PC-3 (cell line): ENCODE data around the gene CREBRF. TPM values are rescaled to one million over a fixed set of nuclear protein-coding genes. Genes with fewer than 3 reads are reported as not detected.
"Not testable (repeated sequence)": the region's sequence is repeated elsewhere in the genome, so short reads cannot be mapped to it uniquely, and the experiment has no call there.

Experiments used
- ATAC-seq: fragments of 200-7000 bp; cut with Tn5 transposase; 2 replicates; pipeline ENCODE4 v1.9.1; 2020; ENCODE audit warnings: mild to moderate bottlenecking, moderate library complexity
- BruUV-seq: library from RNA; stranded (reverse); fragments of 400-500 nt; replicated peaks from 2 replicates; lab custom pipeline; 2021; lab: Mats Ljungman, UMichigan
- CTCF ChIA-PET: fragments of 300-600 bp; sonication (Branson Sonifier 250); formaldehyde crosslinking; loops from one replicate; lab custom pipeline; 2022; ENCODE audit warnings: antibody characterized with exemption; lab: Charles Lee
- POLR2A ChIA-PET: fragments of 300-600 bp; sonication (Branson Sonifier 250); formaldehyde crosslinking; loops from one replicate; lab custom pipeline; 2022; ENCODE audit warnings: antibody characterized with exemption; ENCODE audit not compliant: unreplicated experiment; lab: Charles Lee
- DNase-seq: peaks from one replicate; pipeline ENCODE4 v3.0.0-alpha.2; 2015
- H2AFZ ChIP-seq: fragments of 300-600 bp; sonication (generic); 2 replicates; pipeline ENCODE4 v1.6.0; 2016; ENCODE audit warnings: antibody characterized with exemption, low read length
- H3F3A ChIP-seq: fragments of 300-600 bp; sonication (generic); one replicate; pipeline ENCODE4 v1.6.0; 2017; ENCODE audit warnings: antibody characterized with exemption, low read length, control low read depth, mild to moderate bottlenecking; ENCODE audit not compliant: unreplicated experiment
- H3K27ac ChIP-seq: fragments of 300-600 bp; sonication (generic); 2 replicates; pipeline ENCODE4 v1.5.1; 2016; ENCODE audit warnings: mild to moderate bottlenecking, low read length
- H3K27me3 ChIP-seq: fragments of 300-600 bp; sonication (generic); 2 replicates; pipeline ENCODE4 v1.6.1; 2016; ENCODE audit warnings: low read length, mixed read lengths
- H3K36me3 ChIP-seq: fragments of 300-600 bp; sonication (generic); 2 replicates; pipeline ENCODE4 v1.6.1; 2016; ENCODE audit warnings: low read depth, mixed run types, low read length, mixed read lengths
- H3K4me1 ChIP-seq: fragments of 300-600 bp; sonication (generic); 2 replicates; pipeline ENCODE4 v1.5.1; 2016; ENCODE audit warnings: low read length; ENCODE audit not compliant: insufficient read depth
- H3K4me2 ChIP-seq: fragments of 300-600 bp; sonication (generic); 2 replicates; pipeline ENCODE4 v1.6.0; 2016; ENCODE audit warnings: low read length
- H3K4me3 ChIP-seq: fragments of 300-600 bp; sonication (generic); 2 replicates; pipeline ENCODE4 v1.5.1; 2016; ENCODE audit warnings: mild to moderate bottlenecking, low read length, mixed read lengths
- H3K79me2 ChIP-seq: fragments of 300-600 bp; sonication (generic); 2 replicates; pipeline ENCODE4 v1.6.1; 2017; ENCODE audit warnings: low read length, mixed read lengths
- H3K9ac ChIP-seq: fragments of 300-600 bp; sonication (generic); 2 replicates; pipeline ENCODE4 v1.6.0; 2016; ENCODE audit warnings: mild to moderate bottlenecking, low read length
- H3K9me2 ChIP-seq: fragments of 300-600 bp; sonication (generic); replicated peaks from 2 replicates; pipeline ENCODE4 v1.6.1; 2016; ENCODE audit warnings: mixed run types, low read length, mixed read lengths
- H3K9me3 ChIP-seq: fragments of 300-600 bp; sonication (generic); 2 replicates; pipeline ENCODE4 v1.6.1; 2016; ENCODE audit warnings: low read length, mixed read lengths
- H4K20me1 ChIP-seq: fragments of 300-600 bp; sonication (generic); 2 replicates; pipeline ENCODE4 v1.6.1; 2016; ENCODE audit warnings: low read length, mixed read lengths
- EZH2 ChIP-seq: fragments of 300-600 bp; sonication (generic); IDR thresholded peaks from one replicate; pipeline ENCODE4 v1.6.1; 2017; ENCODE audit warnings: antibody characterized with exemption, mild to moderate bottlenecking, low read length; ENCODE audit not compliant: unreplicated experiment
- EZH2phosphoT487 ChIP-seq: fragments of 300-600 bp; sonication (generic); IDR thresholded peaks from 2 replicates; pipeline ENCODE4 v1.6.1; 2018; ENCODE audit warnings: mild to moderate bottlenecking, antibody characterized with exemption, low read length, borderline replicate concordance
- intact Hi-C: fragments of 100-400 bp; cut with micrococcal nuclease; formaldehyde crosslinking; loops from 2 replicates; pipeline ENCODE4 v1.9.0; 2023
- total RNA-seq: library from RNA; depleted of rRNA; stranded (reverse); fragments of >200 nt; gene quantifications from 2 replicates; pipeline ENCODE4 v1.2.3, GENCODE V29; 2014
- TF ChIP-seq, protein P1 (sequence below): fragments of 300-600 bp; sonication (generic); conservative IDR thresholded peaks from 2 replicates; pipeline ENCODE4 v1.5.1; 2017; ENCODE audit warnings: antibody characterized with exemption, low read depth, mild to moderate bottlenecking, low read length

Gene CREBRF
- total RNA-seq, 1 experiment from 2014 or later = 4.9 TPM

DNA sequence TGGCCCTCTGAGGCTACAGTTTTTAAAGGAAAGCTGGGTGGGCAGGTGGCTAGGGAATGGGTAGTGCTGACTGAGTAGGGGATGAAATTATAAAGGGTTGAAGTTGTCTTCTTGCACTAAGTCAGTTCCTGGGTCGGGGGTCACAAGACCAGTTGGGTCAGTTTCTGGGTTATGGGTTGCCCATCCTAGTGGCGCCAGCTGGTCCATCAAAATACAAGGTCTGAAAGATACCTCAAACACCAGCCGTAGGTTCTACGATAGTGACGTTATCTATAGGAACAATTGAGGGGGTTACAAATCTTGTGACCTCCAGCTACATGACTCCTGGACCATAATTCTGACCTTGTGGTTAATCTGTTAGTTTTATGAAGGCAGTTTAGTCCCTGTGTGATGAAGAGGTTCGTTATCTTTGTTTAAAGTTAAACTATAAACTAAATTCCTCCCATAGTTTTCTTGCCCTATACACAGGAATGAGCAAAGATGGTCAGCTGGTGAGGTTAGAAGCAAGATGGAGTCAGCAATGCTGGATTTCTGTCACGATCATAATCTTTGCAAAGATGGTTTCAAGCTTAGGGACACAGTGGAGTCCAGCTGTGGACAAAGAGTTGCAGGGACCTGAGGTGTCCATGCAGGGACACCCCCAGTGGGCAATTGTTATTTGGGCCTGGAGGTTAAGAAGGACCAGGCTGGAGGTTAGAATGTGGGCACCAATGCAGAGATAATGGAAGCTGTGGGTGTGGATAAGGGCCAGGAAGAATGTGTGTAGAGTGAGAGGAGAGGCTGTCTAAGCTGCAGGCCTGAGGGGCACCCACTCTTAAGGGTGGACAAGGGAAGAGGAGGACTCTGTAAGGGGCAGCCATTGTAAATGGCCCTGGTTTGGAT lies 14.0 kb upstream of the CREBRF start:
- POLR2A ChIA-PET = no interaction called here
- no peaks in the 10 kb centered on the region for H3K9me3 ChIP-seq
- DNase-seq = no peak
- H3K4me2 ChIP-seq = no peak overlapping the region
- no peaks in the 10 kb centered on the region for H3K36me3 ChIP-seq
- no peak overlapping the region for H3K27ac ChIP-seq
- H3F3A ChIP-seq = no peaks in the 10 kb centered on the region
- no peaks in the 10 kb centered on the region for H3K4me1 ChIP-seq
- no peak overlapping the region for H3K4me3 ChIP-seq
- no peaks in the 10 kb centered on the region for H3K27me3 ChIP-seq
- no peaks in the 10 kb centered on the region for H3K79me2 ChIP-seq
- no peak for ATAC-seq
- CTCF ChIA-PET = interaction anchor here (0.5 kb wide), 1 partner anchor 335 kb away, joined by 3 read pairs; no protein-coding TSS in a partner anchor
- H2AFZ ChIP-seq = no peak overlapping the region
- TF ChIP-seq EZH2phosphoT487 (no peak), EZH2 (no peak)
- TF ChIP-seq, protein P1, sequence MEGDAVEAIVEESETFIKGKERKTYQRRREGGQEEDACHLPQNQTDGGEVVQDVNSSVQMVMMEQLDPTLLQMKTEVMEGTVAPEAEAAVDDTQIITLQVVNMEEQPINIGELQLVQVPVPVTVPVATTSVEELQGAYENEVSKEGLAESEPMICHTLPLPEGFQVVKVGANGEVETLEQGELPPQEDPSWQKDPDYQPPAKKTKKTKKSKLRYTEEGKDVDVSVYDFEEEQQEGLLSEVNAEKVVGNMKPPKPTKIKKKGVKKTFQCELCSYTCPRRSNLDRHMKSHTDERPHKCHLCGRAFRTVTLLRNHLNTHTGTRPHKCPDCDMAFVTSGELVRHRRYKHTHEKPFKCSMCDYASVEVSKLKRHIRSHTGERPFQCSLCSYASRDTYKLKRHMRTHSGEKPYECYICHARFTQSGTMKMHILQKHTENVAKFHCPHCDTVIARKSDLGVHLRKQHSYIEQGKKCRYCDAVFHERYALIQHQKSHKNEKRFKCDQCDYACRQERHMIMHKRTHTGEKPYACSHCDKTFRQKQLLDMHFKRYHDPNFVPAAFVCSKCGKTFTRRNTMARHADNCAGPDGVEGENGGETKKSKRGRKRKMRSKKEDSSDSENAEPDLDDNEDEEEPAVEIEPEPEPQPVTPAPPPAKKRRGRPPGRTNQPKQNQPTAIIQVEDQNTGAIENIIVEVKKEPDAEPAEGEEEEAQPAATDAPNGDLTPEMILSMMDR = no peak
- intact Hi-C loops = no loop called here
- no peak overlapping the region for H3K9ac ChIP-seq
- no peaks in the 10 kb centered on the region for H4K20me1 ChIP-seq
- H3K9me2 ChIP-seq = no peaks in the 10 kb centered on the region
- no TSS peak for BruUV-seq

DNA sequence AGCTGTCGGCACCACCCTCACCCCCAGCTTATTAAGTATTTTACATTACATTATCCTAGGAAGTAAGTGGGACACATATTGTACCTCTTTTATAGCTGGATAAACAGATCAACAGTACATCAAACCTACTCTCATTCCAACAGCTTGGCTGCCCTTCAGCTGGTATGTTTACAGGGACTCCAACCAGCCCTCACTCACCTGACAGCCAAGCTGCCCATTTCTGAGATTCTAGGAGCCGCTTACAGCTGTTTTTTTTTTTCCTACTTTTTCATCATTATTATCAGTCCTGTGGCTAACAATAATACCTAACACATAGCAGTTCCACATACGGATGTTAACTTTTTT lies 13.4 kb upstream of the CREBRF start:
- H3K4me1 ChIP-seq = no peaks in the 10 kb centered on the region
- no peaks in the 10 kb centered on the region for H3K9me2 ChIP-seq
- H4K20me1 ChIP-seq = no peaks in the 10 kb centered on the region
- no peak for DNase-seq
- no peaks in the 10 kb centered on the region for H3K27me3 ChIP-seq
- no peak overlapping the region for H3K4me2 ChIP-seq
- no peaks in the 10 kb centered on the region for H3K9me3 ChIP-seq
- no peak overlapping the region for H3K9ac ChIP-seq
- no peak for ATAC-seq
- no peaks in the 10 kb centered on the region for H3K79me2 ChIP-seq
- H3F3A ChIP-seq = no peaks in the 10 kb centered on the region
- no TSS peak for BruUV-seq
- no peak overlapping the region for H2AFZ ChIP-seq
- no peak overlapping the region for H3K27ac ChIP-seq
- POLR2A ChIA-PET = no interaction called here
- TF ChIP-seq, protein P1 = no peak
- TF ChIP-seq EZH2 = no peak
- CTCF ChIA-PET = interaction anchor here (0.5 kb wide), 1 partner anchor 336 kb away, joined by 3 read pairs; no protein-coding TSS in a partner anchor
- no peak overlapping the region for H3K4me3 ChIP-seq
- H3K36me3 ChIP-seq = no peaks in the 10 kb centered on the region
- intact Hi-C loops = no loop called here

DNA sequence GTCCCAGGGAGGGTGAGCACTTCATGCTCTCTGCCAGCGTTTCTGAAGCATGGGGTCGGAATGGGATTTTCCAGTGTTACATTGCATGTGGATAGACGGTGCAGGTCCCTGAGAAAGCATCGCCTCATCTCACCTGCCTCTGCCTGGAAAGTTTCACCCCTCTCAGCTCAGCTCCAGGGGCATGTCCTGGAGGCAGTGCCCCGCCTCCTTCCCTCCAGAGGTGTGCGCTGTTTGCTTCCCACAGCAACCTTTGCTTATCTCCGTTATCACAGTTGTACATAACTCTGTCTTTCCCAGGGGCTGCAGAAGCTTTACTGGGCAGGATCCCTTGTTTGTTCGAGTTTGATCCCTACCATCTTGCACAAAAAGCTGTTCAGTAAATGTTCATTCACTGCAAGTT lies 10.7 kb upstream of the CREBRF start:
- no peak overlapping the region for H3K4me3 ChIP-seq
- no TSS peak for BruUV-seq
- TF ChIP-seq EZH2phosphoT487 (no peak), EZH2 (no peak)
- TF ChIP-seq, protein P1 = no peak
- ATAC-seq (no peak), DNase-seq (no peak)
- no peak overlapping the region for H3K9ac ChIP-seq
- ChIA-PET POLR2A (interaction anchor here (0.7 kb wide), 1 partner anchor 164 kb away, joined by 3 read pairs; no protein-coding TSS in a partner anchor), CTCF (no interaction called here)
- H3F3A ChIP-seq = no peaks in the 10 kb centered on the region
- intact Hi-C loops = no loop called here
- no peak overlapping the region for H3K4me2 ChIP-seq
- H3K36me3 ChIP-seq = no peaks in the 10 kb centered on the region
- H2AFZ ChIP-seq = no peak overlapping the region
- H3K27ac ChIP-seq = no peak overlapping the region
- no peaks in the 10 kb centered on the region for H3K9me3 ChIP-seq
- no peaks in the 10 kb centered on the region for H3K9me2 ChIP-seq
- no peaks in the 10 kb centered on the region for H4K20me1 ChIP-seq
- no peaks in the 10 kb centered on the region for H3K27me3 ChIP-seq
- no peaks in the 10 kb centered on the region for H3K4me1 ChIP-seq
- H3K79me2 ChIP-seq = no peaks in the 10 kb centered on the region

- H3K4me3 ChIP-seq, H3K9me3 ChIP-seq, H3K9me2 ChIP-seq, H3K79me2 ChIP-seq, H3K27ac ChIP-seq, H3K9ac ChIP-seq, intact Hi-C loops, H3K36me3 ChIP-seq, POLR2A ChIA-PET, H3F3A ChIP-seq, DNase-seq, CTCF ChIA-PET, BruUV-seq, ATAC-seq, H3K4me2 ChIP-seq, H2AFZ ChIP-seq, H3K27me3 ChIP-seq, H3K4me1 ChIP-seq, H4K20me1 ChIP-seq: not testable (repeated sequence)
These were observed 8.9 kb upstream of the CREBRF start for GRCh38 chr5:173047096-173047837.
